DOHH2 (cell line): ENCODE results near the gene R3HDM2.

Experiments used
- H3F3A ChIP-seq: fragments of 200-600 bp; sonication (generic), shearing (Covaris generic); 2 replicates; pipeline ENCODE4 v1.6.0; 2016; ENCODE audit warnings: antibody characterized with exemption, mild to moderate bottlenecking; ENCODE audit not compliant: control insufficient read depth, insufficient read depth
- H3K27ac ChIP-seq: fragments of 200-600 bp; sonication (generic); 2 replicates; pipeline ENCODE4 v1.5.1; 2014; ENCODE audit warnings: low read depth, mild to moderate bottlenecking, low read length, moderate library complexity
- H3K27me3 ChIP-seq: fragments of 200-600 bp; sonication (generic); 2 replicates; pipeline ENCODE4 v1.6.1; 2014; ENCODE audit warnings: mild to moderate bottlenecking, low read length, mixed read lengths; ENCODE audit not compliant: control insufficient read depth
- H3K36me3 ChIP-seq: fragments of 200-600 bp; sonication (generic); 2 replicates; pipeline ENCODE4 v1.6.1; 2014; ENCODE audit warnings: mild to moderate bottlenecking, low read length, moderate library complexity, mixed read lengths; ENCODE audit not compliant: control insufficient read depth
- H3K4me1 ChIP-seq: fragments of 200-600 bp; sonication (generic); 2 replicates; pipeline ENCODE4 v1.6.1; 2014; ENCODE audit warnings: mild to moderate bottlenecking, low read length, mixed read lengths; ENCODE audit not compliant: control insufficient read depth
- H3K4me2 ChIP-seq: fragments of 200-600 bp; sonication (generic); 2 replicates; pipeline ENCODE4 v1.6.0; 2014; ENCODE audit warnings: mild to moderate bottlenecking, low read length, moderate library complexity
- H3K4me3 ChIP-seq: fragments of 200-600 bp; sonication (generic); 2 replicates; pipeline ENCODE4 v1.5.1; 2014; ENCODE audit warnings: mild to moderate bottlenecking, low read length, mixed read lengths
- H3K79me2 ChIP-seq: fragments of 200-600 bp; sonication (generic); 2 replicates; pipeline ENCODE4 v1.6.1; 2014; ENCODE audit warnings: mild to moderate bottlenecking, low read length, mixed read lengths; ENCODE audit not compliant: control insufficient read depth
- H3K9me2 ChIP-seq: fragments of 200-600 bp; sonication (generic); replicated peaks from 2 replicates; pipeline ENCODE4 v1.6.1; 2014; ENCODE audit warnings: mild to moderate bottlenecking, low read length, mixed read lengths; ENCODE audit not compliant: control insufficient read depth
- H3K9me3 ChIP-seq: fragments of 200-600 bp; sonication (generic); 2 replicates; pipeline ENCODE4 v1.6.1; 2014; ENCODE audit warnings: antibody characterized with exemption, low read length, mixed read lengths; ENCODE audit not compliant: control insufficient read depth, insufficient read depth
- H4K20me1 ChIP-seq: fragments of 200-600 bp; sonication (generic); 2 replicates; pipeline ENCODE4 v1.6.0; 2014; ENCODE audit warnings: low read depth, mild to moderate bottlenecking, antibody characterized with exemption, low read length, moderate library complexity; ENCODE audit not compliant: control insufficient read depth, insufficient read depth
- CTCF ChIP-seq: fragments of 200-600 bp; sonication (generic); IDR thresholded peaks from one replicate; pipeline ENCODE4 v1.5.1; 2014; ENCODE audit warnings: antibody characterized with exemption, mild to moderate bottlenecking, low read depth, low read length; ENCODE audit not compliant: poor library complexity, severe bottlenecking
- EZH2phosphoT487 ChIP-seq: fragments of 200-600 bp; sonication (generic); IDR thresholded peaks from 2 replicates; pipeline ENCODE4 v1.6.1; 2017; ENCODE audit warnings: borderline replicate concordance, mild to moderate bottlenecking, antibody characterized with exemption, low read length, moderate library complexity, mixed read lengths

Gene R3HDM2

GRCh38 chr12:57234571-57235016 is 196.2 kb downstream of the R3HDM2 start:
- TF ChIP-seq EZH2phosphoT487 (no peak), CTCF (no peak)
- H3K36me3 ChIP-seq, result peaks cover 65% of the 10 kb centered on the region
- H4K20me1 ChIP-seq, result peaks cover 23% of the 10 kb centered on the region; the same call in 1 of the 2 replicates
- H3K4me3 ChIP-seq, result peak overlapping the region; percentile 46
- H3K9me2 ChIP-seq, result no peaks in the 10 kb centered on the region
- H3F3A ChIP-seq, result peaks cover 39% of the 10 kb centered on the region
- H3K4me2 ChIP-seq, result peak overlapping the region; percentile 98
- H3K79me2 ChIP-seq, result peaks cover 32% of the 10 kb centered on the region
- H3K27ac ChIP-seq, result peak overlapping the region; percentile 71
- H3K9me3 ChIP-seq, result no peaks in the 10 kb centered on the region
- H3K27me3 ChIP-seq, result no peaks in the 10 kb centered on the region
- H3K4me1 ChIP-seq, result peaks cover 91% of the 10 kb centered on the region

- Histone ChIP-seq H3K4me2 (peak overlapping the region; percentile 98), H3F3A (peaks cover 38% of the 10 kb centered on the region), H3K27me3 (no peaks in the 10 kb centered on the region), H3K36me3 (peaks cover 65% of the 10 kb centered on the region), H3K4me3 (peak overlapping the region; percentile 46), H3K79me2 (peaks cover 36% of the 10 kb centered on the region), H3K27ac (peak overlapping the region; percentile 71), H4K20me1 (peaks cover 23% of the 10 kb centered on the region; the same call in 1 of the 2 replicates), H3K9me3 (no peaks in the 10 kb centered on the region), H3K4me1 (peaks cover 90% of the 10 kb centered on the region), H3K9me2 (no peaks in the 10 kb centered on the region)
- TF ChIP-seq EZH2phosphoT487 (no peak), CTCF (no peak)
Measured at GRCh38 chr12:57234233-57234570, 196.6 kb downstream of the R3HDM2 start.

GRCh38 chr12:57233357-57234232 is 197.2 kb downstream of the R3HDM2 start:
- Histone ChIP-seq H3K79me2 (peaks cover 41% of the 10 kb centered on the region), H3K4me1 (peaks cover 91% of the 10 kb centered on the region), H3K36me3 (peaks cover 65% of the 10 kb centered on the region), H3K9me3 (no peaks in the 10 kb centered on the region), H3K27me3 (no peaks in the 10 kb centered on the region), H3K4me2 (peak overlapping the region; percentile 98), H3K4me3 (peak overlapping the region; percentile 46), H3K27ac (peak overlapping the region; percentile 71), H3F3A (peaks cover 41% of the 10 kb centered on the region), H3K9me2 (no peaks in the 10 kb centered on the region), H4K20me1 (peaks cover 23% of the 10 kb centered on the region; the same call in 1 of the 2 replicates)
- TF ChIP-seq CTCF (no peak), EZH2phosphoT487 (no peak)
